GM21390 (cell line): ENCODE results near the gene JOSD2.
"Not testable (repeated sequence)": the region's sequence is repeated elsewhere in the genome, so short reads cannot be mapped to it uniquely, and the experiment has no call there.

Experiments used
- ATAC-seq: cut with Tn5 transposase; IDR thresholded peaks from one replicate; pipeline ENCODE4 v1.9.1; 2021; ENCODE audit not compliant: unreplicated experiment

The JOSD2 gene

DNA sequence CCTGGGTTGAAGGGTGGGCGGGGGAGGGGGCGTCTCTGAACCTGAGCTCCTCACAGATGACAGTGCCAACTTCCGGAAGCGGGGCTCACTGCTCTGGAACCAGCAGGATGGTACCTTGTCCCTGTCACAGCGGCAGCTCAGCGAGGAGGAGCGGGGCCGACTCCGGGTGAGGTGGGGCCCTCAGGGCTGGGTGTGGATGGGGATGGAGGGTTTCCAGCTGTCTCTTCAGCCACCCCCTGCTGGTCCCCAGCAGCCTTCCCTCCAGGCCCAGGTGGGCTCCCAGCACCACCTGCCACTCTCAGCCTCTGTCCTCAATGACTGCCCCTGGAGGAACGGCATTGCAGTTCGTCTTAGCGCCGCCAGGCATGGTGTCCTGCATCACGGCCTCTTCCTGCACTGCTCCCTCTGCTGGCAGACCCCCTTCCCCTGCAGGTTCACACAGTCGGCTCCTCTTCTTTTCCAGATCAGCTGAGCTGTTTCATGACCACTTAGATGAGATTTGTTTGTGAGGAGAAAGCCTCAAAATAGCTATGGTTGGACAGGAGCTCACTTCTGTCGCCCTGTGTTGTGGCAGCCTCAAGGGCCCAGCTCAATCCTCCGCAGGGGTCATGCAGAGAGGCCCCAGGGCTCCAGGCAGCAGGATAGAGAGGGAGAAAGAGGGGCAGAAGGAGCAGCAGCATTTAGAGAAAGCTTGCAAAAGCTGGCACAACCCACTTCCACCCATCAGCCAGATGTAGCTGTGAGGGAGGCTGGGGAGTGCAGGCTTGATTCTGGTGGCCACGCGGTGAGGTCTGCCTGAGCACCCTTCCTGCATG is 31.9 kb downstream of the JOSD2 start:
- ATAC-seq: no peak

GRCh38 chr19:50477751-50478515 is 33.1 kb downstream of the JOSD2 start:
- ATAC-seq: no peak

DNA sequence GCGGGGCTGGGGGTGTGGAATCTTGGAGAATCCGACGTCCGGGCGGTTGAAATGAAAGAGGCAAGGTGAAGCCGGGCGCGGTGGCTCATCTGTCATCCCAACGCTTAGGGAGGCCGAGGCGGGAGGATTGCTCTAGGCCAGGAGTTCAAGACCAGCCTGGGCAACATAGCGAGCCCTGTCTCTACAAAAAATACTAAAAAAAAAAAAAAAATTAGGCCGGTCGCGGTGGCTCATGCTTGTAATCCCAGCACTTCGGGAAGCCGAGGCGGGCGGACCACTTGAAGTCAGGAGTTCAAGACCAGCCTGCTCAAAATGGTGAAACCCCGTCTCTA is 34.1 kb downstream of the JOSD2 start:
- no peak for ATAC-seq

DNA sequence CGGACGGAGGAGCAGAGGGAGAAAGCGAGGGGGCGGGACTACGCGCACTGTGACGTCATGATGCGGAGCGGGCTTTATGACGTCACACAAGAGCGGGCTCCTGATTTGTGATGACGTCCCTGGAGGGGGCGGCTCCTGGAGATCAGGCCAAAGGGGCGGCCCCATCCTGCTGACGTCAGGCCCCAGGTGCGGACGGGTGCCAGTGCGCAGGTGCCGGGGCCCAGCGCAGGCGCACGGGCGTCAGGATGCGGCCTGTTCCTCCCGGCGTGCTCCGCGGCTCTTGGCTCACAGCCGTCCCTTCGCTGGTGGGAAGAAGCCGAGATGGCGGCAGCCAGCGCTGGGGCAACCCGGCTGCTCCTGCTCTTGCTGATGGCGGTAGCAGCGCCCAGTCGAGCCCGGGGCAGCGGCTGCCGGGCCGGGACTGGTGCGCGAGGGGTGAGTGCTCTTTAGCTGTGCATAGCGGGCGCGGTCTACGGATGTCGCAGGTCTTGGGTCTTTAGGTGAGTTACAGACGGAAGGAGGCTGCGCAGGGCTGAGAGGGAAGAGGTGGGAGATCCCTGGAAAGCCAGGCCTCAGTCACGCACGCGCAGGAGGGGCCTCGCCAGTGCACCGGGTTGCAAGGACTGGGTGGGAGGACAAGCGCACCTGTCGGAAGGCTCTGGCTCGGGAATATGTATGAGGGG is 34.6 kb downstream of the JOSD2 start, which contains the start of the genes EMC10 and GARIN5A:
EMC10 (plus strand) TSS at position 284 of the 683 bp plus-strand sequence; CDS start at position 322, 38 bp downstream.
GARIN5A (minus strand) TSS at position 625 of the 683 bp plus-strand sequence; CDS start at position 165, 460 bp downstream.
- ATAC-seq: peak; percentile 78

DNA sequence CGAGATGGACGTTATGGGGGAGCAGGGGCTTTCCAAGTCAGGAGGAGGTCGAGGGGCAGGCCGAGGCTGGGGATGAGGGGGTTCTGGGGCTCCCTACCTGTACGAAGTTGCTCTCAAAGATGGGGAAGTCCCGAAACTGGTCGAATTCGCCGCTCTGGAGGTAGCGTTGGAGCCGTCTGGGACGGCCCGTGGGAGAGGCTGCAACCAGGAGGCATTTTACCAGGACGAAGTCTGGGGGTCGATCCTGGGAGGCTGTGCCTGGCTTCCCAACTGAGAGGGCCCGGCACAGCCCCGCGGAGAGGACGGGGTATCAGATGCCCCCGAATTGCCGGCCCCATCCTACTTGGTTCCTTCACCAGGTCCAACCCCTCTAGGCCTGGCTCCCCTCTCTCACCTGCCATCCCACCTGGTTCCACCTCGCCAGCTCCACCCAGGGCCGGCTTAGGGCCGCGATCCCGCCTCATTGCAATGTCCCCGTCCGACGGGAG is 35.2 kb downstream of the JOSD2 start:
- no peak for ATAC-seq

- ATAC-seq: no peak
These were observed 35.9 kb downstream of the JOSD2 start for GRCh38 chr19:50475101-50475568.

- not testable (repeated sequence) for ATAC-seq
These were observed 37.7 kb downstream of the JOSD2 start for GRCh38 chr19:50473336-50473735.

DNA sequence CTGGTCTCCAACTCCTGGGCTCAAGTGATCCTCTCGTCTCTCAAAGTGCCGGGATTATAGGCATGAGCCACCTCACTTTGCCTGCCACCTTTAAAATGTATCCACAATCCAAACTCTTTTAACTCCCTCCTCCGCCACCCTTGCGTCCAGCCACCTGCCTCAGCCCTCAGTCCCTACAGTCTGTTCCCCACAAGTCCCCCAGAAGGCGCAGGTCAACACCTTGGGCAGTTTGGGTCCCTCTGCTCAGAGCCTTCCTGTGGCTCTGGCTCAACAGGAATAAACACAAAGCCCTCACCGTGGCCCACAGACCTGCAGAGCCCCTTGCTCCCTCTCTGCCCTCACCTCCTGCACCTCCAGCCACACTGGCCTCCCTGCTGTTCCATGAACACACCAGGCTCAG is 42.2 kb downstream of the JOSD2 start:
- no peak for ATAC-seq

GRCh38 chr19:50467566-50467965 is 43.4 kb downstream of the JOSD2 start:
- no peak for ATAC-seq

GRCh38 chr19:50466706-50467039 is 44.3 kb downstream of the JOSD2 start:
- ATAC-seq: no peak

GRCh38 chr19:50465986-50466705 is 44.8 kb downstream of the JOSD2 start:
- no peak for ATAC-seq

- ATAC-seq: no peak
These were observed 46.0 kb downstream of the JOSD2 start for GRCh38 chr19:50465000-50465399.

DNA sequence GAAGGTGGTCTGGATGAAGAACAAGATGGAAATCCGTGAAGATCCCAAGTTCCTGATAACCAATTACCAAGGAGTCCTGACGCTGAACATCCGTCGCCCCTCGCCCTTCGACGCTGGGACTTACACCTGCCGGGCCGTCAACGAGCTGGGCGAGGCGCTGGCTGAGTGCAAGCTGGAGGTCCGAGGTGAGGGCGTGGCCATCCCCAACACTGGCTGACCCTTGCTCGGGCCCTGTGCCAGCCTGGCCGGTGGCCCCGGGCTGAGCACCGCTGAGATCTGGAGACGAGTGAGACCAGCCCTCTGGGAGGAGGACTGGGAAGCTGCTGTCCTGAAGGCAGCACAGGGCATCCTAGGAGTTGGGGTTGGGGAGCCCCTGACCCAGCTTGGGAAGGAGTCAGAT is 46.6 kb downstream of the JOSD2 start:
- no peak for ATAC-seq

DNA sequence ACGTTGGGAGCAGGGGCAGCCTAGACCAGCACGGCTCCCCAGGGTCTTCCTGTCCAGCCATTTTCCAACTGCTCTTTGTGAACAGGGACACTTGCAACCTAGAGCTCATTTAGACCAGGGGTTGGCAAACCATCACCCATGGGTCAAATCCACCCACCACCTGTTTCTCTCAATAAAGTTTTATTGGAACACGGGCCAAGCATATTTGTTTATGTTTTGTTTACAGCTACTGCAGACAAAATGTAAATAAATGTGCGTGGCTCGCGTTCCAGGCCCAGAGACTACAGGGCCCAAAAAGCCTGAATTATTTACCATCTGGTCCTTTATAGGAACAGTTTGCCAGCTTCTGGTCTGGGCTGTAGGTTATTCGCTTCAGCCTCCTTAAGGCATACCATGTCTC is 48.0 kb downstream of the JOSD2 start:
- ATAC-seq: no peak

GRCh38 chr19:50461066-50461875 is 49.7 kb downstream of the JOSD2 start:
- ATAC-seq: no peak

DNA sequence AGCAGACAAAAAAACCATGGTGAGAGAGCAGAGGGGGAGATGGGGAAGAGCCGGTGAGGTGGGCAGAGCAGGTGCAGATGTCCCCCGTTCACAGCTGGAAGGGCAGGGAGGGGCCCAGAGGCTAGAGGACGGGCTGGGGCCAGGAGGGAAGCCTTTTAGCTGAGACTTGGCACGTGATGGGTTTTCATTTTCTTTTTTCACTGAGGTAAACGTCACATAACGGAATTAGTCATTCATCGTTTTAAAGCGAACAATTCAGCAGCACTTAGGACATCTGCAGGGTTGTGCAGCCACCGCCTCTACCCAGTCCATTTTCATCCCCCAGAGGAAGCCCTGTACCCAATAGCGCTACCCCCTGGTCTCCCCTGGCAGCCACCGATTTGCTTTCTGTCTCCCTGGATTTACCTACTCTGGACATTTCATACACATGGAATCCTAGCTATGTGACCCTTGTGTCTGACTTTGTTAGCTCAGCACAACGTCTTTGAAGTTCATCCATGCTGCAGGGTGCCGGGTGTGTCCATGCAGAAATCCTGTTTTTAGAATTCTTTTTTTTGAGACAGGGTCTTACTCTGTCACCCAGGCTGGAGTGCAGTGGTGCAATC is 50.7 kb downstream of the JOSD2 start:
- peak; percentile 58 for ATAC-seq

GRCh38 chr19:50459638-50460037 is 51.4 kb downstream of the JOSD2 start:
- ATAC-seq: no peak

GRCh38 chr19:50459067-50459456 is 51.9 kb downstream of the JOSD2 start:
- no peak for ATAC-seq

- no peak for ATAC-seq
These were observed 52.5 kb downstream of the JOSD2 start for GRCh38 chr19:50458396-50459066.
